T-helper 1 cell treated with Interleukin-12 subunit alpha and Interleukin-12 subunit beta and Interleukin-4 antibody, amounts not matched to agents 30 ng/mL and 1 ng/mL, for 36 hours (primary cell): Measurements from ENCODE around the gene PDCD2L. TPM values are rescaled to one million over a fixed set of nuclear protein-coding genes. Genes with fewer than 3 reads are reported as not detected.
"Not testable (repeated sequence)": the region's sequence is repeated elsewhere in the genome, so short reads cannot be mapped to it uniquely, and the experiment has no call there.

Experiments used
- intact Hi-C: fragments of 100-400 bp; cut with micrococcal nuclease; formaldehyde crosslinking; loops from one replicate; pipeline ENCODE4 v1.15.1; 2024
- total RNA-seq: library from RNA; stranded (reverse); gene quantifications from 2 replicates; pipeline ENCODE4 v1.2.3, GENCODE V29; 2022

Gene PDCD2L, protein sequence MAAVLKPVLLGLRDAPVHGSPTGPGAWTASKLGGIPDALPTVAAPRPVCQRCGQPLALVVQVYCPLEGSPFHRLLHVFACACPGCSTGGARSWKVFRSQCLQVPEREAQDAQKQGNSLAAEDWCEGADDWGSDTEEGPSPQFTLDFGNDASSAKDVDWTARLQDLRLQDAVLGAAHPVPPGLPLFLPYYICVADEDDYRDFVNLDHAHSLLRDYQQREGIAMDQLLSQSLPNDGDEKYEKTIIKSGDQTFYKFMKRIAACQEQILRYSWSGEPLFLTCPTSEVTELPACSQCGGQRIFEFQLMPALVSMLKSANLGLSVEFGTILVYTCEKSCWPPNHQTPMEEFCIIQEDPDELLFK
- total RNA-seq: 14.2 and 15.0 TPM in 2 replicates

DNA sequence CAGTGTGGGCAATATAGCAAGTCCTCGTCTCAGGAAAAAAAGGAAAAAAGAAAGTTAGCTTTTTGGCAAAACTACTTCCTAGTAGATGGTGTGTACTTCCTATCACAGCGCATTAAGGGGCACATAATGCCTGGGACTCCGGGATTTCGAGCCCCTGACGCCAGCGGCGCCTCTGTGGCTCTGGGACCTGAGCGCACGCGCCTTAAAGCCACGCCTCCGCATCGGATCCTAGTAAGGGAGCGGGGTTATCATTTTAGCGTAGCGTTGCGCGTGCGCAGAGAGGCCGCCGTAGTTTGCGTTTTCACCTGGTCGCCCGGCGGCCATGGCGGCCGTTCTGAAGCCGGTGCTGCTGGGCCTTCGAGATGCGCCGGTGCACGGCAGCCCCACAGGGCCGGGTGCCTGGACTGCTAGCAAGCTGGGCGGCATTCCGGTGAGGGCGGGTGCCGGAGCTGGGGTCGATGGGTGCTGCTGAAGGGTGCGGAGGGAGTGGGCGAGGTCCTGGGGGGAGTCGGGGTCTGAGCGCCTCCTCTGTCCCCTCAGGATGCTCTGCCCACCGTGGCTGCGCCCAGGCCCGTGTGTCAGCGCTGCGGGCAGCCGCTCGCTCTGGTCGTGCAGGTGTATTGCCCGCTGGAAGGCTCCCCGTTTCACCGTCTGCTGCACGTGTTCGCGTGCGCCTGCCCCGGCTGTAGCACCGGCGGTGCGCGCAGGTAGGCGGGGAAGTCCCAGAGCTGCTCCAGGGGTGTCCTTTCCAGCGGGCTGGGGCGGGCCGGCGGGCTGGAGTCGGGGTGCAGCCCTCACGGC is at the start of gene PDCD2L:
Gene PDCD2L (plus strand): TSS at position 291 of the 801 bp plus-strand sequence. CDS start 32 bp downstream, at position 323.
- intact Hi-C loops: loop anchor here (1.0 kb wide), 4 partner anchors 24 to 150 kb away; partner anchors contain the start of genes GARRE1, GPI and UBA2

DNA sequence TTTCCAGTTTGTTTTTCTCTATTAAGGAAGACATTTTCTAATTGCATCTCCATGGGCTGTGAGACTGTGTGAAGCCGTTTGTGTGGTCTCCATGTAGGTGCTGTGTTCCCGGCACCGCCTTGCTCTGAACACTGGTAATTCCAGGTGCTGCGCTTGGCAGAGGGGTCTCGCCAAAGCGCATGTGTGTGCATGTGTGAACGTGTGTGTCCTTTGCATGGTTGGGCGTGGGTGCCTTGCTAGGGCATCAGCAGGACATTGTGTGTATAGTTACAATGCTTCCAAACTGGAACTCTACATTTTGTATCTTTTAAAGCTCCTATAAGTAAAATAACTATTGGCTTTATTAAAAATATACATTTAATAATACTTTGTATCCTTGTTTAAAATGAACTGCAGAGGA is 49.0 kb upstream of the PDCD2L start:
- intact Hi-C loops: loop anchor here (10.0 kb wide), 1 partner anchor 560 kb away; the partner anchor contains the start of gene KCTD15

DNA sequence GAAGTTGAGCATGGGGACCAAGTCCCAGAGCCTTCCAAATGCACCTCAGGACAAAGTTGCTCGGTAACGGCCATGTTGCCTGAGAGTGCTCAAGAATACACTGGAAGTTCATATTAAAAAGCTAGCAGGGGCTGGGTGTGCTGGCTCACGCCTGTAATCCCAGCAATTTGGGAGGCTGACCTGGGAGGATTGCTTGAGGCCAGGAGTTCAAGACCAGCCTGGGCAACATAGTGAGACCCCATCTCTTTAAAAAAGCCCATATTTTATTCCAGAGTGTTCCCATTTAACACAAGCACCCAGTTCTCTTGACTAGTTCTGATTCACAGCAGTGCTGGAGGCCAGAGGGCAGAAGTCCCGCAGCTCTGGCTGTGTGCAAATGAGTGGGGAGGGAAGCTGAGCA is 47.3 kb upstream of the PDCD2L start:
- intact Hi-C loops: loop anchor here (10.0 kb wide), 1 partner anchor 562 kb away; the partner anchor contains the start of gene KCTD15

DNA sequence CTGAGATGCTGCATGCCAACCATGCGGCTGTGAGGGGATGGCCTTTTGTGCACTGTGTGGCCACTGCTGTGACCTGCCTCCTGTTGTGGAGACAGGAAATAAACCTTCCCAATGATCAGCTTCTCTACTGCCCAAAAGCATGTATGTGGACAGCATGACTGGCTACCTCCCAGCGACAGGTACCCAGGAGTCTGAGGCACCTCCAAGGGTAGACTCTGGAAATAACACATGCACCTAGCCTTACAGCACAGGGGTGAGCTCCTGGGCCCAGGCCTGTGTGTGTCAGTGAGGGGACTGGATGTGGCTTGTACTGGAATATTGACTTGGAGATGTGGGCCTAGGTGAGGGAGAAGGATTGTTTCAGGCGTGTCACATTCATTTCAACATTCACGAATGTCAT is 46.8 kb upstream of the PDCD2L start:
- intact Hi-C loops: loop anchor here (10.0 kb wide), 1 partner anchor 563 kb away; the partner anchor contains the start of gene KCTD15

DNA sequence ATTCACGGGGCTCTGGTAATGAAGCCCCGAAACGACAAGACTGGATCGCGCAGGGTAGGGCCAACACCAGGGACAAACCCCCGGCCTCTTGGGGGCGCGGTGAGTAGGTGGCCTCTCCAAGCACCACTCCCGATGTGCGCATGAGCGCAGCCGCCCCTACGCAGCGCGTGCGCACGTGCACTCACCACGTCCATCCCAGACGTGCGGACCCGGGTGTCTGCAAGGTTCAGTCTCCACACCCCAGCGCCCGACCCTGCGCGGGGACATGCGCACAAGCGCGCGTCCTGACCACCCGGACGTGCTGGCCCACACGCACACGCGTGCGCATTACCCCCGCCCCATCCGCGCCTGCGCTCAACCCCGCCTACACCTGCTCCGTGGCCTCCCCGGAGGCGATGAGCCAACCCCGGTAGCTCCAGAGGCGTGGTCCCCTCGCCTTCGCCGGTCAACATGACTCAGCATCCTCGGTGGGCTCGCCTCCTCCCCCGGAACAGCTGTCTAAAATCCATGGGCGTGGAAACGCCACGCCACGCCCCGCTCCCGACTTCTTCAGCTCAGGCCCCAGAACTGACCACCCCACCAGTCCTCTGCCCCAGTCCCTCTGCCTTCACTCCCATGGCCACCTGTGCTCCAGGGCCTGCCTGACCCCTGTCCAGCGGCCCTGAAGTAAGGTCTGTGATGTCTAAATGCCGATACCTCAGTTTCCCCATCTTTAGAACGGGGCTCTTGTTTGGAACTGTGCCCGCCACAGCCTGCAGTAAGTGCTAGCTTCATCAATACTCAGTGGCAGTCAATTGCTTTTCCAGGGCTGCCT is 44.9 kb upstream of the PDCD2L start:
- intact Hi-C loops: loop anchor here (1.0 to 10.0 kb wide), 6 partner anchors 9 to 565 kb away; partner anchors contain the start of genes GARRE1, KCTD15 and PDCD2L

DNA sequence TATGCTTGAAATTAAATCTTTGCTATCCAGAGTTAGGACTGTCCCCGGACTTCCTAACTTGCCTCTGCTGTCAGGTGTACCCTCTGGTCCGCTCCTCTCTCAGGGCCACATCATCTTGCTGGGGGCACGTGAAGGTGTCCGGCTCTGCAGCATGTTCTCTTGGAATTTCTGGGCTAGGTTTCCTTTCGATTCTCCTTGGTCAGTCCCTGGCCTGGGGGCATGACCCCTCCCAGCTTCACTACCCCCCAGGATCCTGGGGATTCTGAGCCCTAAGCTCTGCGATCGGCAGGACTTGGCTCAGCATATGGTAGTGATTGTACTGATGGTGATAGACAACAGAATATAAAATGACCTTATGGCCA is 44.3 kb upstream of the PDCD2L start:
- intact Hi-C loops: loop anchor here (1.0 to 10.0 kb wide), 6 partner anchors 10 to 565 kb away; partner anchors contain the start of genes GARRE1, KCTD15 and PDCD2L

DNA sequence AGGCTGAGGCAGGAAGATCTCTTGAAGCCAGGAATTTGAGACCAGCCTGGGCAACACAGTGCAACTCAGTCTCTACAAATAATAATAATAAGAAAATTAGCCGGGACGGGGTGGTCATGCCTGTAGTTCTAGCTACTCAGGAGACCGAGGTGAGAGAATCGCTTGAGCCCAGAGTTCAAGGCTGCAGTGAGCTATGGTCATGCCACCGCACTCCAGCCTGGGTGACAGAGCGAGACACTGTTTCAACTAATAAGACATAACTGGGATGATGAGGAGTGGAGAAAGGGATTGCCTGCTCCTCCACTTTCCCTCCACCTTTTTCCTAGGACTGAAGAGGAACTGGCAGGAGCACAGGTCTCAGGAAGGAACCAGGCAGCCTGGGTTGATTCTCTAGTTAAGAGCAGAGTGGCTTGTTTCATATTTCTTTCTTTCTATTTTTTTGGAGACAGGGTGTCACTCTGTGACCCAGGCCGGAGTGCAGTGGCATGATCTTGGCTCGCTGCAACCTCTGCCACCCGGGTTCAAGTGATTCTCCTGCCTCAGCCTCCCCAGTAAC is 43.8 kb upstream of the PDCD2L start:
- intact Hi-C loops: no loop called here

DNA sequence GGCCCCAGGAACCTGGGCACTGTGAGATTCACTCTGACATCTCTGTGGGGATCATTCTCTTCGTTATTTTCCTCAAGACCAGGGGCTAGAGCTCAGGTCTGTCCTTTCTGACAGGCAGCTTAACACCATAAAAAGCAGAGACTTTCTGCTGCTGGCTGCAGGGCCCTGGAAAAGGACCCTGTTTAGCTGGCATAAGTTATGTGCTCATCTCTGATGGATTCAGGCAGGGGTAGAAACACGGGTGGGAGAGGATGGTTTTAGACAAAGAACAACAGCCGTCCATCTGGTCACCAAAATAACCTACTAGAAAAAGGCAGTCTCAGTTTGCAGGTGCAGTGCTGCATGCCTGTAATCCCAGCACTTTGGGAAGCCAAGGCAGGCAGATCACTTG is 41.5 kb upstream of the PDCD2L start:
- intact Hi-C loops: no loop called here

DNA sequence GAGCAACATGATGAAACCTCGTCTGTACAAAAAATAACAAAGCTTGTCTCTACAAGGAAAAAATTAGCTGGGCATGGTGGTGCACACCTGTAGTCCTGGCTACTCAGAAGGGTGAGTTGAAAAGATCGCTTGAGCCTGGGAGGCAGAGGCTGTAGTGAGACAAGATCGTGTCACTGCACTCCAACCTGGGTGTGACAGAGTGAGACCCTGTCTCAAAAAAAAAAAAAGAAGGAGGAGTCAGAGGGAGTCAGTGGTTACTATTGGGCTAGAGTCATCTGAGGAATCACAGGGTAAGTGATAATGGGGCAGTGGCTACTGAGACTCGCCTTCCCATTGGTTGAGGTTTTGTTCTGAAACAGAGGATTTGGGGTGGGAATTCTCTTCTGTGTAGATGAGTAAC is 41.1 kb upstream of the PDCD2L start:
- intact Hi-C loops: no loop called here

DNA sequence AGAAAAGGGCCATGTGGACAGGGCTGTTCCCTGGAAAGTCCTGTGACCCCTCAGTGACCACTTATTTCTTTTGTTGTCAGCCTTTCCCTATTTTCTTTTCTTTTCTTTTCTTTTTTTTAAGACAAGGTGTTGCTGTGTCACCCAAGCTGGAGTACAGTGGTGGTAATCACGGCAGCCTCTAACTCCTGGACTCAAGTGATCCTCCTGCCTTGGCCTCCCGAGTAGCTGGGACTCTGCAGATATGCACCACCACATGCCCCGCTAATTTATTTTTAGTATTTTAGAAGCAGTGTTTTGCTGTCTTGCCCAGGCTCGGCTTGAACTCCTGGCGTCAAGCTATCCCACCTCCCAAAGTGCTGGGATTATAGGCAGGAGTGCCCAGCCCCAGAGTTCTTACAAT is 40.3 kb upstream of the PDCD2L start:
- intact Hi-C loops: loop anchor here (2.0 kb wide), 1 partner anchor 13 kb away; no protein-coding TSS in a partner anchor

DNA sequence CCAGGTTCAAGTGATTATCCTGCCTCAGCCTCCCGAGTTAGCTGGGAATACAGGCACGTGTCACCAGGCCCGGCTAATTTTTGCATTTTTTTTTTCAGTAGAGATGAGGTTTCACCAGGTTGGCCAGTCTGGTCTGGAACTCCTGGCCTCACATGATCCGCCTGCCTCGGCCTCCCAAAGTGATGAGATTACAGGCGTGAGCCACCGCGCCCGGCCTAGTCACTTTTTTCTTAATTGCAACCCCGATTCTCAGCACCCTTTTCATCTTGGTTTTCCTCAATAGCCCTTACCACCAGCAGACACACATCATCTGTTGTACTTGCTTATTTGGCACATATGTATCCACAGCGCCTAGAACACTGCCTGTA is 39.8 kb upstream of the PDCD2L start:
- intact Hi-C loops: loop anchor here (2.0 kb wide), 1 partner anchor 14 kb away; no protein-coding TSS in a partner anchor

DNA sequence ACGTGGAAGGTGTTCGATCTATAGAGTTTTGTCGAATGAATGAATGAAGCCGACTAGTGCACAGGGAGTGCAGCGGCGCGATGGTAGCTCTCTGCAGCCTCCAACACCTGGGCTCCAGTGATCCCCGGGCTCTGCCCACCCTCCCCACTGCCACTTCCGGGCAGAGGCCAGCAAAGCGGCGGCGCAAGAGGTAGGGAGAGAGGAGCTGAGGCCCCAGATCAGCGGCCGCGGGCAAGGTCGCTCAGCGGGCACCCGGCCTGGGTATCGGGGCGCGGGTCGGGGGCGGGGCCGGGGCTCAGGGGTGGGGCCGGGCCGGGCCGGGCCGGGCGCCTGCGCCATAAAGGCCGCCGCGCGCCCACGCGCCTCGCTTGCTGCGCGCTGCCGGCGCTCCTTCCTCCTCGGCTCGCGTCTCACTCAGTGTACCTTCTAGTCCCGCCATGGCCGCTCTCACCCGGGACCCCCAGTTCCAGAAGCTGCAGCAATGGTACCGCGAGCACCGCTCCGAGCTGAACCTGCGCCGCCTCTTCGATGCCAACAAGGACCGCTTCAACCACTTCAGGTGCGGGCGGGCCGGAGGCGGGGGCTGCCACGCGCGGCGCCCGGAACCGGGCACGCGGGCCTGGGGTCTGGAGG is 39.3 kb upstream of the PDCD2L start, which contains the start of gene GPI:
Gene GPI (plus strand): TSS at position 367 of the 633 bp plus-strand sequence. CDS start 71 bp downstream, at position 438.
- intact Hi-C loops: loop anchor here (1.0 to 2.0 kb wide), 3 partner anchors 14 to 63 kb away; partner anchors contain the start of genes PDCD2L and UBA2

DNA sequence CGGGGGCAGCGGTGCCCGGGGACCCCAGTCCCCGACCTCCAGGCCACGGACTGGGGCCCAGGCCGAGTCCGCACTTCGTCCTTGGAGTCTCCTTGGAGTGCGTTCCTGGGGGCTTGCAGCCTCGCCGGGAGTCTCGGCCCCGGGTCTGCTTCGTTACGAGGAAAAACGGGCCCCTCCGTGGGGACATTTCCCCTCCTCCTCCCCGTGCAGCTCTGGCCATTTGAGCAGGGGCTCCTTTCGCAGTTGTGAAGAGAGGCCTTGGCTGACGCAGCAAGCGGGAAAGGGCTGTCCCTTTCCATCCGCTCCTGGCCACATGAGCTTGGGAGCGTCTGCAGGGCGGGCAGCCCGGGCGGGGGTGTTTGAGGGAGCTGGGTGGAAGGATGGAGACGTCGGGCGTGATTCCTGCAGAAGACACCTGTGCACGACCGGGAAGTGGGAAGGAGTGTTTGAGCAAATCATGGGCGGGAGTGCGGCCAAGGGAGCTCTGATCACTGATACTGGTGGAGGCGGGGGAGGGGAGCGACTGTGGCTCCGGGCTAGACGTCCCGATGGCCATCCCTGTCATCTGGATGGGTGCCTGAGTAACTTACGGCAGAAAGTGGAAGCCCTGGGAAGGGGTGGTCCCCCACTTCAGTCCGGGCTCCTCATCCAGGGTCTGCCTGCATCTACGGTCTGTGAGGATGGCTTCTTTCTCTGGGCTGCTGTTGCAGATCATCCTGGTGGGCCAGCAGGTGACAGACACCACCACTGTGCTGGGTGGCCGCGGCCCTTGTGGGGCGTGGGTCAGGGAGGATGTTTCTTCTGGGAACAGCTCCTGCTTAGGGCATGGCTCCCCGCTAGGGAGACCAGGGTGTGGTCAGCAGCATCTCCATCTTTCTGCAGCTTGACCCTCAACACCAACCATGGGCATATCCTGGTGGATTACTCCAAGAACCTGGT is 38.5 kb upstream of the PDCD2L start:
- intact Hi-C loops: loop anchor here (1.0 to 2.0 kb wide), 3 partner anchors 15 to 63 kb away; partner anchors contain the start of genes PDCD2L and UBA2

DNA sequence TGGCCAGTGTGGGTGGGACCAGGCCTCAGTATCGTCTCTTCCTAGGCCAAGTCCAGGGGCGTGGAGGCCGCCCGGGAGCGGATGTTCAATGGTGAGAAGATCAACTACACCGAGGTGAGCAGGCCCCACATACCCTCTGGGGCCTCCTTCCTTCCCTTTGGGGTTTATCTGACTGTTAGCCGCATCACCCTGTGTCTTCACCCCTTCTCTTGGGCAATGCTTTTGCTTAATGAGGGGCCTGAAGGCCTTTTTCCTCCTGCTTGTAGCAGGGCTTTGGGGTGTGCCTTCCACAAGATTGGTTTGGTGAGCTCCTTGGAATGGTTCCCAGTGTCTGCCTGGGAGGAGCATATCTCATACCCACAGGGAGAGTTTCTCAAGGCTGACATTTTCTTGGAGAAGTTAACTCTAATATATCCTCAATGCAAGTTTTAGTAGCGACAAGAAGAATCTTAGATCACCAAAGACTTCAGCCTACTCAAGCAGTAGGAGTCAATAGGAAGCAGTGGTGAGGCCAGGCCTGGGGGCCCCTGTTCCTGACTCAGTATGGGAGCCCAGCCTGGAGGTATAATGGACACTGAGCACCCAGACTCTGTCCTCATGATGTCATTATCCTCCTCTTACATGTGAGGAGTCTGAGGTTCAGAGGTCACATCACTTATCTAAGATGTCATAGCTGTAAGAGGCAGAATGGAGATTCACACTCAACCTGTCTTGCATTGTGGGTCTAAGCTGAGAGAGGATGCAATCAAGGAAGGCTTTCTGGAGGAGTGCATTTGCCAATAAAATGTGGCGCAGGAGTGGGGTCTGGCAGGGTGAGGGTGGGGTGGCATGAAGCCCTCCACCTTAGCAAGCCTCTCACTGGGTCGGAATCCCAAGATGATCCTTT is 37.2 kb upstream of the PDCD2L start:
- intact Hi-C loops: no loop called here

DNA sequence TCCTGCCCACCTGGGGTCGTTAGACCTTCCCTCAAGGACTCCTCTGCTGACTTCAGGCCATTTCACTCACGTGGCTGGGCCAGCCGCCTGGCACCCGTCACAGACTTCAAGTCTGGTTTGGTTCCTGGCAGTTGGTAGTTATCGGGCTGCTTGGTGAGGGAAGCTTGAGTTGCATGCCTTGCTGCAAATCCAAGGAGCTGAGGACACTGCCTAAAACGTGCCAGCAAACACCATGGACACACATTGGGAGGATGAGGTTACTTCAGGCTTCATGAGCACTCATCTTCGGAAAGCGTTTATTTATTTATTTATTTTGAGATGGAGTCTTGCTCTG is 36.6 kb upstream of the PDCD2L start:
- intact Hi-C loops: no loop called here

DNA sequence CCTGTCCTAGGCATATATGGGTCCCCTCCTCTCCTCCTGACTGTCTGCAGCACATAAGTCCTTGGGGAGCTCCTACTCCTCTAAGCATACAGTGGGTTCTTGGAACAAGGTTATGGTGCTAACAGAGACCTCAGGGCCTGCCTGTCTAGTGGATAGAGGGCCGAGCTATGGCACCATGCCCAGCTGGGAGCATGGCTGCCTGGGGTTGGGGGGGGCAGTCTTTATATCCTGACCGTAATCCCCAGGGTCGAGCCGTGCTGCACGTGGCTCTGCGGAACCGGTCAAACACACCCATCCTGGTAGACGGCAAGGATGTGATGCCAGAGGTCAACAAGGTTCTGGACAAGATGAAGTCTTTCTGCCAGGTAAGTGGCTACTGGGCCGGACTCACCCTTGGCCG is 35.9 kb upstream of the PDCD2L start:
- intact Hi-C loops: no loop called here

DNA sequence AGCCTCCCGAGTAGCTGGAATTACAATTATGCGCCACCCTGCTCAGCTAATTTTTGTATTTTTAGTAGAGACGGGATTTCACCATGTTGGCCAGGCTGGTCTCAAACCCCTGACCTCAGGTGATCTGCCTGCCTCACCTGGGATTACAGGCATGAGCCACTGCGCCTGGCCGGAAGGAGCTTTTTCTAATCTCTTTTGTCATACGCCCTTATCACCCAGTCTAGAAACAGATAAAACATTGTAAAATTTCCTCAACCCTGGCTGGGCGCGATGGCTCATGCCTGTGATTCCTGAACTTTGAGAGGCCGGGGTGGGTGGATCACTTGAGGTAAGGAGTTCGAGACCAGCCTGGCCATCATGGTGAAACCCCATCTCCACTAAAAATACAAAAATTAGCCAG is 35.0 kb upstream of the PDCD2L start:
- intact Hi-C loops: not testable (repeated sequence)

DNA sequence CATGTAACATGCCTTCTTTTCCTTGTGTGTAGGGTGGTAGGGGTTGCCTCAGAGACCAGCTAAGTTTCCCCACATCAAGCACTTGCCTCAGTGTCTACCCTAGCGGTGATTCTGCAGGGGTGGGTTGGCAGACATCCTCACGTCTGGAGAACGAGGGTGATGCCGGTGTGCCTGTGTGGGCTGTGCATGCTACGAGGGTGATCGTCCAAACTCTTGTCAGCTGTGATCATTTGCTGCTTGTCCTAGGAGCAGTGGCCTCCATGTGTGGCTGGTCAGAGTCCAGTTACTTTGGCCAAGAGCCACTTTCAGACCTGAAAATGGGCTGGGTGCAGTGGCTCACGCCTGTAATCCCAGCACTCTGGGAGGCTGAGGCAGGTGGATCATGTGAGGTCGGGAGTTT is 34.1 kb upstream of the PDCD2L start:
- intact Hi-C loops: no loop called here
